HTR-8/SVneo (cell line): Measurements from ENCODE around the gene RACGAP1.
A peak's percentile ranks its signal among the peaks of the same experiment; 100 is the strongest.
"Not testable (repeated sequence)": the region's sequence is repeated elsewhere in the genome, so short reads cannot be mapped to it uniquely, and the experiment has no call there.

Experiments used
- DNase-seq: peaks from one replicate; pipeline ENCODE4 v3.0.0; 2011; ENCODE audit warnings: low spot score, mixed read lengths; ENCODE audit not compliant: insufficient read length
- FAIRE-seq: peaks from 2 replicates; lab custom pipeline; 2011; peaks lifted over from hg19 to GRCh38; lab: Jason Lieb, UNC

The RACGAP1 gene

DNA sequence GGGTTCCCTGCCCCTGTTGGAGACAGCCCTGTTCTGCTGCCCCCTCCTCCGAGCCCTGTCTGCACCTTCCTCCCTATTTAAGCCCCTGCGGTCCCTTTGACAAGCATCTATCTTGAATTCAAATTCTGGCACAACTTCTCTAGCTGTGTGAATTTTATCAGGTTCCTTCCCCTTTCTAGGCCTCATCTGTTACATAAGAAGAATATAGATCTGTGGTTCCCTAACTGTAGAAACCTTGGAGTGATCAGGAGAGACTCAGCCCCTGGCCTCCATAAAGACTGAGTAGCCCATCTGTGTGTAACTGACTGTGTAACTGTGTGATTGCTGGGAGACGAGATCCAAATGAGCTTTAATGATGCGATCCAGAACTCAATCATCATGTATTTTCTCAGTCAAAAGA, 13.0 kb upstream of the RACGAP1 start:
- DNase-seq (no peak), FAIRE-seq (no peak)

DNA sequence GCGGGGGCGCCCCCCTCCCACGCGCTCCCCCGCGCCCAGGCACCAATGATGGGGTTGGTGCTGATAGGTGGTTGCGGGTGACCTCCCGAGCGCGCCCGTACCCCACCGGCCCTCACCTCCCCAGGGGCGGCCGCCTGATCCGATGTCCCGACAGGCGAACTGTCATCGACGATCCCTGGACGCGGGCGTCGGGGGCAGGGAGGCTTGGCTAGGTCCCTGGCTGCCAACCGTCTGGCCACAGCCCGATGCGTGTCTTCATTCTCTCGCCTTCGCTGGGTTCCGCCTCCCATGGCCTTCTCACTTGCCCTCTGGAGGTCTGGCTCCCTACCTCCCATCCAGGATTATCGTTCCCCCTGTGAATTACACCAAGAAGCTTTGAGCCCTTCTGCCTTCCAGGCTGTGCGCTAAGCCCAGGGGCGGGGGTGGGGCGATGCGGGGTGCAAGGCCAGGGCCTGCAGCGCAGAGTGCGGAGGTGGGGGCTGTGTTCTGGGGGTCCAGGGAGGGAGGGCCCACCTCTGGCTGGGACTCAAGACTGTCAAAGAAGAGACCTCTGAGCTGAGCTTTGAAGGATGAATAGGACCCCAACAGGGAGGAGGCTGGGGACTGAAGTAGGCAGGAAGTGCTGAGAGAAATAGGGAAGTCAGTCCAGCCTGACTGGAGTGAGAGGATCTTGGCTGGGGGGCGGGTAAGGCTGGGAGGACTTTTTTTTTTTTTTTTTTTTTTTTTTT, 7.7 kb upstream of the RACGAP1 start:
- FAIRE-seq, result no peak
- no peak for DNase-seq

DNA sequence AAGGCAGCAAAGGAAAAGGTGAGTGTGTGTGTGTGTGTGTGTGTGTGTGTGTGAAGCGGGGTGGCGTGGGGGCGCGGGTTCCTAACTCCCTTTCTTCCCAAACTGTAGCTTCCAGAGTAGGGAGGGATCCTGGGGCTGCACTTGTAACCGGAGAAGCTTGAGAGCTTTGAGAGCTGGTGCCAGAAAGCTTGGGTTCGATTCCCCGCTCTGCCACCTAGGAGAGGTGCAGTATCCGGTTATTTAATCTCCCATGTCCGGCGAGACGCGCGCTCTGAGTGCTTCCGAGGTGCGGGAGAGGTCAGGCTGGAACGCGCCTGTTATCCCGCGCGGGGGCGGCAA, 7.2 kb upstream of the RACGAP1 start:
- no peak for FAIRE-seq
- DNase-seq, result no peak

DNA sequence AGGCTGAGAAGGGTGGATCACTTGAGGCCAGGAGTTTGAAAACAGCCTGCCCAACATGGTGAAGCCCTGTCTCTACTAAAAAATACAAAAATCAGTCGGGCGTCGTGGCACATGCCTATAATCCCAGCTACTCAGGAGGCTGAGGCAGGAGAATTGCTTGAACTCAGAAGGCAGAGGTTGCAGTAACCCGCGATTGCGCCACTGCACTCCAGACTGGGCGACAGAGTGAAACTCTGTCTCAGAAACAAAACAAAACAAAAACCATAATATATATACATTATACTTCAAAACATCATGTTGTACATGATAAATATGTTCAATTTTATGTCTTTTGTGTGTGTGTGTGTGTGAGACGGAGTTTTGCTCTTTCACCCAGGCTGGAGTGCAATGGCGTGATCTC, 5.2 kb upstream of the RACGAP1 start:
- FAIRE-seq, result not testable (repeated sequence)

DNA sequence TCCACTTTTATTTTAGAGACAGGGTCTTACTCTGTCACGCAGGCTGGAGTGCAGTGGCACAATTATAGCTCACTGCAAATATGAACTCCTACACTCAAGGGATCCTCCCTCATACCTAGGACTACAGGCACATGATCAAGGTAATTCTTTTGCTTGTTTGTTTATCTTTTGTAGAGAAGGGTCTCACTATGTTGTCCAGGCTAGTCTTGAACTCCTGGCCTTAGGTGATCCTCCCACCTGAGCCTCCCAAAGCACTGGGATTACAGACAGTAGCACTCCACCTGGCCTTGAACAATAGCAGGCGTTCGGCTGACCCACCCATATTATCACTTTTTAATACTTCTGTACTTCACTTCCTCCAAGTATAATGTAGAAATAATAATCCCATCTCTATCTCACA, 1.4 kb upstream of the RACGAP1 start:
- FAIRE-seq, result no peak

More for the DNA sequence above, 5.2 kb upstream of the RACGAP1 start:
- not testable (repeated sequence) for DNase-seq

DNA sequence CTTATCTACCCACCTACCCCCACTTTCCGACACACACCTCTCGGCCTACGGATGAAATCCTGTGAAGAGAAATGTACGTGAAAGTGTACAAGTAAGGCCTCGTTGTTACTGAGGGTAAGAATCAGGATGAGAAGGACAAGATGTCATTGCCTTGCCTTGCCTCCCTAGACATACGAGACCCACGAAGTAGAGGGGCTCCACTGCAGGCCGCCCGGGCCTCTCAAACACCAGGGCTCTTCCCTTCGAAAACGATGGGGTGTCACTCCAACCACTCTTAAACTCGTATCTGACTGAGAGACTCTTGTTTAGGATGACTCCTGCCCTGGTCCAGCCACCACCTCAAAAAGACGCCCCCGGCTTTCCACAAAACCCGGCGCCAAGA, 498 bp downstream of the RACGAP1 start:
- DNase-seq (peak; percentile 30), FAIRE-seq (no peak)

More for the DNA sequence above, 1.4 kb upstream of the RACGAP1 start:
- DNase-seq, result no peak

DNA sequence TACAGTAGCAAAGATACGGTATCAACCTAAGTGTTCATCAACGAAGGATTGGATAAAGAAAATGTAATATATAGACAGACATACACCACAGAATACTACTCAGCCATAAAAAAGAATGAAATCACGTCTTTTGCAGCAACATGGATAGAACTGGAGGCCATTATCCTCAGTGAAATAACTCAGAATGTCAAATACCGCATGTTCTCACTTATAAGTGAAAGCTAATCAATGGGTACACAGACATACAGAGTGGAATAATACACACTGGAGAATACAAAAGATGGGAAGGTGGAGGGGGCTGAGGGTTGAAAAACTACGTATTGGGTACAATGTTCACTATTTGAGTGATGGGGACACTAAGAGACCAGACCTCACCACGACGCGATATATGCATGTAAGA, 1.1 kb downstream of the RACGAP1 start:
- FAIRE-seq, result no peak

DNA sequence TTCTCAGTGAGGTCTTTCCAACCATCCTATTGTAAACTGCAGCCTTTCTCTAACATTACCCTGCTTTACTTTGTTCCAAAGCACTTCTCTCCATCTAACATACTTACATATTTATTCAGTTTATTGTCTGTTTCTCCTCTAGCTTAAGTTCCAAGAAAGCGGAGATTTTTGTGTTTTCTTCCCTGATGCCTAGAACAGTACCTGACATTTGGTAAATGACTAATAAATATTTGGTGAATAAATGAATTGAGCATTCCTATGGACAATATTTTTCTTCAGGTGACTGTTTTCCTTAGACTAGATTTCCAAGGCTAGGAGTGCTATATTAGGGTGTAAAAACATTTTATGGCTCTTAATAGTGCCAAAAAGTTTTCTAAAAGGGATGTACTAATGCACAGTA, 2.4 kb downstream of the RACGAP1 start:
- FAIRE-seq, result no peak
- no peak for DNase-seq

More for the DNA sequence above, 1.1 kb downstream of the RACGAP1 start:
- DNase-seq, result no peak

DNA sequence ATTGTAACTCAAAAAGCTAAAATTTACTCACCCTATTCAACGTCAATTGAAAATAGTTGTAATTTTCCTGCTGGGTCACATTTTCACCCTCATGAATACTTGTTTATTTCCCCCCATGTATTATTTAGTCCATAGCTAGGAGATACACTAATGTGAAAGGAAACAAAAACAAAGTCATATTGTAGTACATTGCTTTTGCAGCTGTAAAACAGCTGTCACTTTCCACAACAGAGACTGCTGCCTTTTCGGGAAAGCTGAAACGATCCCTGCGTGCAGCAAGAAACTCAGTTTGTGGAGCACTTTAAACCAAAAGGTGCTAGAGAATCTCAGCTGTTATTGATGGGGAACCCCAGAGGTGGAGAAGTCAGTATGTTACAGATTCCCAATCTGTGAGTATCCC, 4.3 kb downstream of the RACGAP1 start:
- no peak for FAIRE-seq

DNA sequence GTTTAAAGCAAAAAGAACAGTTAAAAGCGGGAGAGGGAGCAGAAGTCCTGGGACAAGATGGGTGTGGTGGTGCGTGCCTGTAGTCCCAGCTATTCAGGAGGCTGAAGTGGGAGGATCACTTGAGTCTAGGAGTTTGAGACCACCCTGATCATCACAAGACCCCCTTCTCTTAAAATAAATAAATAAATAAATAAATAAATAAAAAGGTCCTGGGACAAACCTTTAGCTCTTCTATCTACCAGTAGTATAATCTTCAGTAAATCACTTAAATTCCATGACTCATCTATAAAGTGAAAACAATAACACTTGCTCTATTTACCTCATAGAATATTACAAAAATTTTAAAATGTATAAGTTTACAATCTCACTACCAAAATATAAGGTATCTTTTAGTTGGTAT, 5.8 kb downstream of the RACGAP1 start:
- DNase-seq, result no peak
- FAIRE-seq, result no peak

More for the DNA sequence above, 4.3 kb downstream of the RACGAP1 start:
- DNase-seq, result no peak

DNA sequence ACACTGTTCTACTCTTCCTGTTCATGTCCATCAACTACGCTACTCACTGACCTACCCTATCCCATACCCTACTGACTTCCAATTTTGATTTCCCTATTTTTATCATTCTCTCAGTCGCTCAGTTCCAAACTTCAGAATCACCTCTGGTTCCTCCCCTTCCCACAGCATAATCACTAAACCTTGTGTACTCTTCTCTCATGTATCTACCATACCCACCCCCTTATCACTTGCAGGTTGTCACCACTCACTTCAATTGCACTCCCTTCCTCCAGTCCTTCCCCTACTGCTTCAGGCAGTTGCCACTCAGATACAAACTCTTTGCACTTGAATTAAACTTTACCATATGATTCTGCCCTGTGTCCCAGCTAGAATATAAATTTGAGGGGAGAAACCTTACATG, 6.3 kb downstream of the RACGAP1 start:
- no peak for DNase-seq
- no peak for FAIRE-seq

DNA sequence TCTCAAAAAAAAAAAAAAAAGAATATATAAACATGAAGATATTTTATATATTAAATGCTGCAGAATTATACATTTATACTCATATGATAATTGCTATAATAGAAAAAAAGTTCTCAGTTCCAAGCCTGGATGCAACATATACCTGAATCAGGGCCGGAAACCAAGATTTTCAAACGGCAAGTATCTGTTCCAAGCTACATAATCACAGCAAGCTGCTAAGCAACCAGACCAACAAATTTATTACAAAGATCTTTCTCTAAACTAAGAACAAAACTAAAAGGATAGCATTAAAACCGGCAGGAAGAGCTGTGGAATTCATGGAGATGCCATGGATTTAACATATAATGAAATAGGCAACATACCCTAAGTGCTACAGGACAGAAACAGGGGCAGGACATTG, 7.1 kb downstream of the RACGAP1 start:
- FAIRE-seq (no peak), DNase-seq (no peak)

DNA sequence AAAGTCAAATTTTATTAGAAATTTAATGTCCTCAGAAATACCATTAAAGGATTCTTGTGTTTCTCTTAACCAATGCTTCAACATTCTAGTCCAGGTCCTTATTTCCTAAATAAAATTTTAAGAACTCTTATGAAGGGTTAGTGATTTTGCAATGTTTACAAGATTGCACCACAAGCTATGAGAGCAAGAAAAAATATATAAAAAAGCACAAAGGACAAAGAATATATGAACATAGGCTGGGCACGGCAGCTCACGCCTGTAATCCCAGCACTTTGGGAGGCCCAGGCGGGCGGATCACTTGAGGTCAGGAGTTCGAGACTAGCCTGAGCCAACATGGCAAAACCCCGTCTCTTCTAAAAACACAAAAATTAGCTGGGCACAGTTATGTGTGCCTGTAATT, 7.7 kb downstream of the RACGAP1 start:
- no peak for DNase-seq
- FAIRE-seq, result no peak

DNA sequence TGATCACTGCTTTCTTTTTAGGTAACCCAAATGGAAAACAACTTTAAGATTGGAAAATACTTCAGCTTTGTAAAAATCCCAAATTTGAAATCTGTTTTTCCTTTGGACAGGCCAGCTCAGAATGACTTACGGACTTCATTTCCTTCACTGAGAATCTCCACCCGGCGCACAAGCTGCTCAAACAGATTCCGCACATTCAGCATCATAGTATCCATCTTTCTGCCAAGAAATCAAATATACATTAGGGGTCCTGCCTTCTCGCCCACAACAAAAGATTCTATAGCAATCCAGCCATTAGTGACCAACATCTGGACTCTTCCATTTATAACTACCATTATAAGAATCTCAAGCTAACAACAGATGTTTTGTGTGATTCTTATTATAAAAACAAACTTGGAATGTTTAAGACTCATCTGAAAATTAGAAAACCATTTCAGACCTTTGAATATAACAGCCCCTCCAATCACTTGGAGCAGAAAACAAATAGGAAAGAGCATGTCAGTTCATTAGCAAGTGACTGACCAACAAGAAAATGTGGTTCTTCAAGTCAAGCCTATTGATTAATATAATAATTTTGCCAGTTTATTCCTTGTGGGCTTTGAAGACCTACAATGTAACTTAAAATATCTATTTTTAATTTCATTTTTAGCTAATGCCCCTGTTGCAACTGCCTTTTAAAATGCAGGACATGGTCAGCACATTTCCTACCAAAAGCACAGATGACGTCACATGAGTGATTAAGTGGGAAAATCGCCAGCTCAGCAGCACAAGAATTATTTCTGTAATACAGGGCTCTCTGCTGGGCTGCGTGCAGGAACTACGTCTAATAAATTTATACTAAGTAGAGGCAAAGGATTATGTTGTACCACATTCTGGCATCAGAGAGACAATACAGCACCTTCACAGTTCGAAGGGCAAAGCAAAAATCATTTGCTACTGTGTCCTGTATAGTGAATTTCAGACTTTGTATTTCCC, 8.5 kb downstream of the RACGAP1 start:
- DNase-seq, result no peak
- no peak for FAIRE-seq

DNA sequence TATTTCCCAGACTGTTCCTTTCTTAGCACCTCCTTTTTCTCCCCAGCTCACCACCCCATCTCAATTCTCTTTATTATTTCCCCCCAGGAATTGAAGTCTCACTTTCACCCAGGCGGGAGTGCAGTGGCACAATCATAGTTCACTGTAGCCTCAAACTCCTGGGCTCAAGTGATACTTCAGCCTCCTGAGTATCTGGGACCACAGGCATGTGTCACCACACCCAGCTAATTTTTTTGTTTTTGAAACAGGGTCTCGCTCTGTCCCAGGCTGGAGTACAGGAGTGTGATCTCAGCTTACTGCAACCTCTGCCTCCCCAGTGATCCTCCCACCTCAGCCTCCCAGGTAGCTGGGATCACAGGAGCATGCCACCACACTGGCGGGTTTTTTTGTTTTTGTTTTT, 11.0 kb downstream of the RACGAP1 start:
- FAIRE-seq (no peak), DNase-seq (no peak)

DNA sequence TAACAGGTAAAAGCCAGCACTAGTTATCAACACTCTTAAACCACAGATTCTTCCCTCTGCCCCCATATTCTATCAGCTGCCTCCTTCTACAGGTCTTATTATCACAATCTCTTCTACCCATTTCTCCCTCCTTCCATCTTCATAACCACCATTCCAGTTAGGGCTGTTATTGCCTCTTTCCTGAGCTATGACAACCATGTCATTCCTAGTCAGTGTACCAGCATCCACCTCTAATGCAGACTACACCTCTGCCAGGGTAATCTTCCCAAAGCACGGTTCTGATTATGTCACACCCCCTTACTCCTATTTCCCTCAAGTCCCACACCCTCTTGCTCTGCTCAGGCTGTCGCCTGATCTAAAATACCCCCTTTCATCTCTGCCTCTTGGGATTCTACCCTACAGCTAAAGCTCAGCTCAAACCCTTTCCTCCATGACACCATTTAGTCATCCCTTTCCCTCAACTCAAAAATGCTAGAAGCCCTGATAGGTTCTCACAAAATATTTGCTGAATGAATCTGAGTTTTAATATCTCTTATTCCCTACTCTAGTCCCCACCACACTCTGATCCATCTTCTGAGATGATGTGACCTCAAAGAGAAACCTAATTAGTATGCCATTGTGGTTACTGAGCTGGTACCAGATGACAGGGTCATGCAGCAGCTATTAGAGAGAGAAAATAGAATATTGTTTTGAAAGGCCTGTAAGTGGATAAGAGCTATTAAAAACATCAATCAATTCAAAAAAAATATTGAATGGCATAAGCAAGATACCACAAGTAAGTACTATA, 11.7 kb downstream of the RACGAP1 start:
- no peak for FAIRE-seq
- no peak for DNase-seq

DNA sequence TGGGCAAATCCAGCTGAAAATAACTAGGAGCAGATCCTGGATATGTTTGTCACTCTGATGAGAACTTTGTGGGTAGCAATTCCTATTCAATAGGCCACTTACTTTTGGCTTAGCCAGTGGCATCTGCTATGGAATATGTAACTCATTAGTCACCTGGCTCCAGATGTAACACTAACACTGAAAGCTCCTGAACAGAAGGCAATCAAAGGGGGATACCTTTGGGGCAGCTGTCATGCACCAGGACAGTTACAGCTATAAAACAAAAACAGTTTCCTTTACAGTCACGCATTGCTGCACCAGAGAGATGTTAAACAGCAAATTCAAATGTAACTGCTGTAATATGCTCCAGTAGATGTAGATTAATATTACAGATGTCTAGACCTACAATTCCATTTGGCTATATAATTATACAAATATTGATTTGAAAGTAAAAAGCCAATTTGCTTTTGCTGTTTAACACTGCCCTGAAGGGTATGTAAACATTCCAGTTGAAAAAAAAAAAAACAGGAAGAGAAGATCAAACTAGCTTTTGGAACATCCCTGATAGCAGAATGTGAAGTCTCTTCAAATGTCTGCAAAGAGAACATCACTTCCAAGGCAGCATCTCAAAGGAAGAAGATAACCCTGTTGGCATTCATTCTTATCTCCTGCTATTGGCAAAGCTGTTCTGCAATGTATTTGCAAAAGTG, 18.4 kb downstream of the RACGAP1 start:
- no peak for DNase-seq
- FAIRE-seq, result no peak

DNA sequence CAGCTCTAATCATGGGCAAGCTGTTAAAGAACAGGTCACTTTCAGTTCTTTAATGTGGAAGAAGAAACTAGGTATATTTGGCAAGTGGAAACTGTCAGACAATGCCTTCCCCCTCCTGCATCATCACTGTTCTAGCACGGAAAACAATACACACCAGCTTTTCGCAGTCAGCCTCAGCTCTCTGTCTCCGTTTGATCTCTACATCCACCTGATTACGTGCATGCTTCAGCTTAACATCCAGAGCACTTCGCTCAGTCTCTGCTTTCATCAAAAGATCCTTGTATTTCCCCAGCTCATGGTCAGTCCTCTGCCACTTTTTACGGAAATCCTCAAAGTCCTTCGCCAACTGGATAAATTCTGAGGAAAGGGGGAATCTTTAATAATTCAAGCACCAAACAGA, 19.0 kb downstream of the RACGAP1 start:
- DNase-seq (no peak), FAIRE-seq (no peak)

DNA sequence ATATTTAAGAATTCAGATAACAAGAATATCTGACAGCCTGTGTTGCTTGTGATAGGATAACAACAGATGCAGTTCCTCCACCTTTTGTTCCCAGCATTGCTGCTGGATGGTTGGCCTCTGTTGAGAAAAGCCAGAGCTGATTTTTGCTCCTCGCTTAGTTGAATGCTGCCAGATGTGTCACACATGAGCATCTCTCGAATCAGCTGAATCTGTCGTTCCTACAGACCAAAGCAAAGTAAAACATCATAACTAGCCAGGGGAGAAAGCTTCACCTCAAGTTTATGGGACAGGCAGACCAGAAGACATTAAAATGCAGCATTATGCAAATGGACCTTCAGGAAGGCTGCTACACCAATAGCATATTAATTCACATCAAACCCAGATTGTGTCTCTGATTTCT, 20.1 kb downstream of the RACGAP1 start:
- FAIRE-seq, result peak; percentile 44
- no peak for DNase-seq

DNA sequence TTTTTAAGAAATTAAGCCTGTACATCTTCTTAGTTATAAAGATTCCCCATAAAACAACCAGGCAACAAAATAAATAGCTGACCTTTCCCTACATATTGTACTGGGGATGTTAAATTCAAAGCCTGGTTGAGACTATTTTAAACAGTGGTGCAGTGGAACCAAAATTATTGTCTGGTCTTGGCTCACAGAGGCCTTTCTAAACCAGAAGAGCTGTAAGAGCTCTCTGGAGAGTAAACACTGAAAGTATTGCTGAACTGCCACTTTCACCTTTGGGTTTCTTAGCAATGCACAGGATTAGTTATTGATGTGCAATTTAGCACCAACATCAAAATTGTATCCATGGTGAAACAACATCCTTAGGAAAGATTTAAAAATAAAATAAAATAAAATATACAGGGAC, 20.6 kb downstream of the RACGAP1 start:
- DNase-seq (no peak), FAIRE-seq (no peak)
